Stimulated activated CD4-positive, alpha-beta T cell treated with anti-CD3 and anti-CD28 coated beads, Interleukin-15, amount 100 ng/mL, for 1 hour (primary cell): Measurements from ENCODE around the gene SHROOM1.
"Not testable (repeated sequence)": the region's sequence is repeated elsewhere in the genome, so short reads cannot be mapped to it uniquely, and the experiment has no call there.

Experiments used
- DNase-seq, 2 donors: peaks; one replicate each; pipeline ENCODE4 v3.0.0-alpha.2; 2020; ENCODE audit warnings: low read depth in 1 of 2, low spot score in 1 of 2

Gene SHROOM1

GRCh38 chr5:132808866-132809265 is 21.6 kb downstream of the SHROOM1 start:
- no peak for DNase-seq

GRCh38 chr5:132808448-132808847 is 22.0 kb downstream of the SHROOM1 start:
- no peak for DNase-seq

GRCh38 chr5:132807163-132807838 is 23.1 kb downstream of the SHROOM1 start:
- DNase-seq, result no peak

GRCh38 chr5:132806804-132807162 is 23.7 kb downstream of the SHROOM1 start:
- DNase-seq, result not testable (repeated sequence)

- DNase-seq, result not testable (repeated sequence)
Measured at GRCh38 chr5:132805872-132806271, 24.6 kb downstream of the SHROOM1 start.

- DNase-seq, result not testable (repeated sequence)
Measured at GRCh38 chr5:132804219-132804618, 26.2 kb downstream of the SHROOM1 start.

- not testable (repeated sequence) for DNase-seq
Measured at GRCh38 chr5:132802685-132803066, 27.8 kb downstream of the SHROOM1 start.

GRCh38 chr5:132802044-132802684 is 28.3 kb downstream of the SHROOM1 start:
- DNase-seq, result no peak

GRCh38 chr5:132800545-132800944 is 29.9 kb downstream of the SHROOM1 start:
- DNase-seq, result no peak

GRCh38 chr5:132799392-132799791 is 31.1 kb downstream of the SHROOM1 start:
- no peak for DNase-seq

GRCh38 chr5:132797651-132798050 is 32.8 kb downstream of the SHROOM1 start:
- DNase-seq, result no peak

GRCh38 chr5:132791026-132791425 is 39.4 kb downstream of the SHROOM1 start:
- no peak for DNase-seq

GRCh38 chr5:132790201-132790865 is 40.1 kb downstream of the SHROOM1 start:
- DNase-seq, result no peak

- DNase-seq, result no peak
Measured at GRCh38 chr5:132788990-132789886, 41.2 kb downstream of the SHROOM1 start.

- DNase-seq, result no peak
Measured at GRCh38 chr5:132788508-132788907, 41.9 kb downstream of the SHROOM1 start.

- no peak for DNase-seq
Measured at GRCh38 chr5:132787076-132787475, 43.4 kb downstream of the SHROOM1 start.

- DNase-seq, result no peak
Measured at GRCh38 chr5:132785864-132786263, 44.6 kb downstream of the SHROOM1 start.

GRCh38 chr5:132785365-132785764 is 45.1 kb downstream of the SHROOM1 start:
- no peak for DNase-seq

GRCh38 chr5:132782101-132782500 is 48.3 kb downstream of the SHROOM1 start:
- no peak for DNase-seq

GRCh38 chr5:132781029-132781428 is 49.4 kb downstream of the SHROOM1 start:
- no peak for DNase-seq

- no peak for DNase-seq
Measured at GRCh38 chr5:132780577-132780976, 49.9 kb downstream of the SHROOM1 start.
